DOHH2 (cell line): ENCODE data around the gene TRIM37.

Experiments
- EZH2phosphoT487 ChIP-seq: fragments of 200-600 bp; sonication (generic); IDR thresholded peaks from 2 replicates; pipeline ENCODE4 v1.6.1; 2017; ENCODE audit warnings: borderline replicate concordance, mild to moderate bottlenecking, antibody characterized with exemption, low read length, moderate library complexity, mixed read lengths
- TF ChIP-seq, protein P1 (sequence below): fragments of 200-600 bp; sonication (generic); IDR thresholded peaks from one replicate; pipeline ENCODE4 v1.5.1; 2014; ENCODE audit warnings: antibody characterized with exemption, mild to moderate bottlenecking, low read depth, low read length; ENCODE audit not compliant: poor library complexity, severe bottlenecking

DNA sequence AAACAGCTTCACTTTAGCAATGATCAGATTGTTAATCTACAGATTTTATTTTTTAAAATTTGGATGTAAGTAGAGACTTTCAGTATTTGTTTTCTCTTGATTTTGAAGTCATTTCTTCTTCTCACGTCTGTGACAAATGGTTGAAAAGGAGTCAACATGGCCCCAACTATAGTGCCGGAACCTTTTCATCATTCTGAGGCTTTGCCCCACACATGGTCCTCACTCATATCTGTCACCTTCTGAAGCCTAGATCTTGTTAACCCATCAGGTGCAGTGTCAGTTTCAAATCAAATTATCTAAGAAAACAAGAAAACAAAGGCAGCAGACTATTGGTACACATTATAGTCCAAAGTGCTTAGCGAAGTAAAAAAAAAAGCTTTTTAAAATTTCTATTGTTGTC is 124.1 kb downstream of the TRIM37 start:
- TF ChIP-seq, protein P1, sequence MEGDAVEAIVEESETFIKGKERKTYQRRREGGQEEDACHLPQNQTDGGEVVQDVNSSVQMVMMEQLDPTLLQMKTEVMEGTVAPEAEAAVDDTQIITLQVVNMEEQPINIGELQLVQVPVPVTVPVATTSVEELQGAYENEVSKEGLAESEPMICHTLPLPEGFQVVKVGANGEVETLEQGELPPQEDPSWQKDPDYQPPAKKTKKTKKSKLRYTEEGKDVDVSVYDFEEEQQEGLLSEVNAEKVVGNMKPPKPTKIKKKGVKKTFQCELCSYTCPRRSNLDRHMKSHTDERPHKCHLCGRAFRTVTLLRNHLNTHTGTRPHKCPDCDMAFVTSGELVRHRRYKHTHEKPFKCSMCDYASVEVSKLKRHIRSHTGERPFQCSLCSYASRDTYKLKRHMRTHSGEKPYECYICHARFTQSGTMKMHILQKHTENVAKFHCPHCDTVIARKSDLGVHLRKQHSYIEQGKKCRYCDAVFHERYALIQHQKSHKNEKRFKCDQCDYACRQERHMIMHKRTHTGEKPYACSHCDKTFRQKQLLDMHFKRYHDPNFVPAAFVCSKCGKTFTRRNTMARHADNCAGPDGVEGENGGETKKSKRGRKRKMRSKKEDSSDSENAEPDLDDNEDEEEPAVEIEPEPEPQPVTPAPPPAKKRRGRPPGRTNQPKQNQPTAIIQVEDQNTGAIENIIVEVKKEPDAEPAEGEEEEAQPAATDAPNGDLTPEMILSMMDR: no peak
- TF ChIP-seq EZH2phosphoT487: no peak
